HTERT RPE-1 (cell line): ENCODE data around the gene MOB2.
"Not testable (repeated sequence)": the region's sequence is repeated elsewhere in the genome, so short reads cannot be mapped to it uniquely, and the experiment has no call there.

Experiments
- in situ Hi-C: fragments of 300-500 bp; cut with MboI; formaldehyde crosslinking; loops from 4 replicates; pipeline ENCODE4 v1.14.3; 2020; ENCODE audit warnings: low sequenced_read_pairs

MOB2 gene

DNA sequence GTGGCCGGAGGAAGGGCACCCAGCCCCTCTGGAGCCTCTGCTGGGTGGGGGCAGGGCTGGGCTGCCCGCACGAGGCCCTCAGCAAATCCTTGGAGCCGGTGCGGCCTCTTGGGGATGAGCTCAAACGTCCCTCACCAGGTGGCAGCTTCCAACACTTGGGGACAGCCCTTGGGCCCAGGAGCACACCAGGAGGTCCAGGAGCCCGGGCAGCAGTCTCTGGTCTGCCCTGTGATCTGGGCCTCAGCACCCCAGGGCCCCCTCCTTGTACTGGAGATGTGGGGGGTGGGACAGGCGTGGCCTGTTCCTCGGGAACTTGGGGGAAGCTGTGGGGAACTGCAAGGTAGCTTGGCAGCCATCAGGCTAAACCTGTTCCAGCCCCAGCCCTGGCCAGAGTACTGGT is 40.0 kb downstream of the MOB2 start:
- in situ Hi-C loops: no loop called here

DNA sequence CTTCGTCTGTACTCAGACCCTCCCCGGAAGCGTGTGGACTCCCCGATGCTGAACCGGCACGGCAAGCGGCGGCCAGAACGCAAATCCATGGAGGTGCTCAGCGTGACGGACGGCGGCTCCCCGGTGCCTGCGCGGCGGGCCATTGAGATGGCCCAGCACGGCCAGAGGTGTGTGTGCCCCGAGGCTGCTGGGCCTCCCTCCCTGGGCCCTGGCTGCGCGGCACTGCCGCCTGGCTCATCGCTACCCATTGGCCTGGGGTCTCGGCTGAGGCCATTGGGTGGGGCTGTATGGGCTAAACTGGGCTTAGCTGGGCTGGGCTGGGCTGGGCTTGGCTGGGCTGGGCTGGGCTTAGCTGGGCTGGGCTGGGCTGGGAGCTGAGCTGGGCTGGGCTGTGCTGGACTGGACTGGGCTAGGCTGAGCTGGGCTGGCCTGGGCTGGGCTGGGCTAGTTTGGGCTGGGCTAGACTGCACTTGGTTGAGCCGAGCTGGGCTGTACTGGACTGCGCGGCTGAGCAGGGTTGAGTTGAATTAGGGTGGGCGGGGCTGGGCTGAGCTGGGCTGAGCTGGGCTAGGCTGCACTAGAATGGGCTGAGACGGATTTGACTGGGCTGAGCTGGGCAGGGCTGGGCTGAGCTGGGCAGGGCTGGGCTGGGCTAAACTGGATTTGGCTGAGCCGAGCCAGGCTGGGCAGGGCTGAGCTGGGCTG is 40.7 kb downstream of the MOB2 start:
- in situ Hi-C loops: no loop called here

DNA sequence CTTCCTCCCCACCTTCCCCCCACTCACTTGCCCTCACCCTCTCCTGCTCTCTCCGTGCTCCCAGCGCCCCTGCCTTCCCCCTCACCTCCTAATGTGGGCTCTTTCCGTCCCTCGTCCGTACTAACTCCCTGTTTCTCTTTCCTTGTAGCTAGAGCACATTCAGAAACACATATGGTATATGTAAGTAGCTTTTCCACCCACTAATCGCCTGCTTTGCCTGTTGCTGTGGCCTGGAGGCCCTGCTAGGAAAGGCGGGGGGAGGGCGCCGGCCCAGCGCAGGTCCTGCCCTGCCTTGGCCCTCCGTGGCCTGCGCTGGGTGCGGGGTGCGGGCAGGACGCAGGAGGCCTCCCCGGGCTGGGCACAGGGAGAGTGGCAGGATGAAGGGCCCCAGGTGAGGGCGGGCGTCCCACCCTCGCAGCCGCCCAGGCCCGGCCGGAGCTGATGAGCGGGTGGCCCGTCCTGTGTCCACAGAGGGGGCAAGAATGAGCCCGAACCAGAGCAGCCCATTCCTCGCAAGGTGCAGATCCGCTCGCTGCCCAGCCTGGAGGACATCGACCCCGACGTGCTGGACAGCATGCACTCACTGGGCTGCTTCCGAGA is 41.7 kb downstream of the MOB2 start:
- in situ Hi-C loops: no loop called here

DNA sequence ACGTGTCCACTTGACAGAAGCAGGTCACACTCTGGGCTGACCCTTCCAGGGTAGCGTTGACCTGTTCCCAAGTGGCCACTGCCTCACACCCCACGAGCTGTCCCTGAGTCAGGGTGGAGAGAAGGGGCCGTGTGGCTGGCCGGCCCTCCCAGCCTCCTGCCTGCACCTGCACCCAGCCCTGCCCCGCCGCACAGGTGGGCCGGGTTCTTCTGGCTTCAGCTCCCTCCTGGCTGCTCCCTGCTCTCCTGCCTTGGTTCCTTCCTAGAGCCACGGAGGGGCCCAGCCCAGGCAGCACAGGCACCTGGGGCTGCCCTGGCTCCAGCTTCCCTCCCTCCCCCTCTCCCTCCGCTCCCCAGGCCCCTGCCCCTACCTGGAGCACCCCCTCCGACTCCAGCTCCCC is 42.3 kb downstream of the MOB2 start:
- in situ Hi-C loops: no loop called here

DNA sequence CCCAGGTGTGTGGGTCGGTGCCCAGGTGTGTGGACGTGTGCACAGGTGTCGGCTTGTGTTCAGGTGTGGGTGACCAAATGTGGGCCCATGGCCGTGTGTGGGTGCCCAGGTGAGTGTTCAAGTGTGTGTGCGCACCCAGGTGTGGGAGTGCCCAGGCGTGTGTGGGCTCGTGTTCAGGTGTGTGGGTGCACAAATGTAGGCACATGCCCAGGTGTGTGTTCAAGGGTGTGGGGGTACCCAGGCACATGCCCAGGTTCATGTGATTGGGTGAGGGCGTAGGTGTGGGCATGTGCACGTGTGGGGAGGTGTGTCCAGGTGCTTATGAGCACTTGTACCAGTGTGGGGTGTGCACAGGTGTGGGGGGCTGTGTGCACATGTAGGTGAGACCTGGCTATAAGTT is 42.8 kb downstream of the MOB2 start:
- in situ Hi-C loops: no loop called here

DNA sequence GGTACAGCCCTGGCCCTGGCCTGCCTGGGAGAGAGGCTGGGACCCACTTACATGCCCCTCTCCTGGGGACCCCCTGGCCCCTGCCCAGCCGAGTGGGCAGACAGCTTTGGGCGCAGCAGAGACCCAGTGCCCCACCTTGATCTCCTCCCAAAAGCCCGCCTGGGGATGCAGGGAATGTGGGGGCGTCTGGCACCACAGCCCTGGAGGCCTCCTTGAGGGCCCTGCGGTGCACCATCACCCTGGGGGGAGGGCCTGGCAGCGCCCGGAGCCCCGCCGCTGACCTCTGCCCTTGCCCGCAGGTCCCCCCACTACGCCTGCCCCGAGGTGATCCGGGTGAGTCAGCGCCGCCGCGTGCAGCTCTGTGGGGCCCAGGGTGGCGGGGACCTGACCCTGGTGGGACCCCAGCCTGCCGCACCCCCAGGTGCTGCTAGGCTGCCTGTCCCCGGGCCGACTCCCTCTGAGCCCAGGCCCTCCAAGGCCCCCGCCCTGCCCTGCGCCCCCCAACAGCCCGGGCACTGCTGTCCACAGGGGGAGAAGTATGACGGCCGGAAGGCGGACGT is 43.7 kb downstream of the MOB2 start:
- in situ Hi-C loops: no loop called here

DNA sequence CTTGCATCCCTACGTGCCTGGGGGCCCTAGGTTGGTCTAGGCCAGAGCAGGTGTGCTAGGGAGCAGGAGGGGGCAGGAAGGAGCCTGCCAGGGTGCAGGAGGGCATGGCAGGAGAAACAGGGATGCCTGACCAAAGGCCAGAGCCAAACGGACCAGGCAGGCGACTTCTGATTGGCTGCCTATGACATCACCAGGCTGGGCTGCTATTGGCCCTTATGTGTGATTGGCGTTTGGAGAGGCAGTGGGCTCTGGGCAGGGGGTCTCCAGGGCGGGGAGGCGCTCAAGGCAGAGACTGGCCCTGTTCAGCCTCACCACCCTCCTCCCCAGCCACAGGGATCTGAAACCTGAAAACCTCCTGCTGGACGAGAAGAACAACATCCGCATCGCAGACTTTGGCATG is 44.4 kb downstream of the MOB2 start:
- in situ Hi-C loops: no loop called here

DNA sequence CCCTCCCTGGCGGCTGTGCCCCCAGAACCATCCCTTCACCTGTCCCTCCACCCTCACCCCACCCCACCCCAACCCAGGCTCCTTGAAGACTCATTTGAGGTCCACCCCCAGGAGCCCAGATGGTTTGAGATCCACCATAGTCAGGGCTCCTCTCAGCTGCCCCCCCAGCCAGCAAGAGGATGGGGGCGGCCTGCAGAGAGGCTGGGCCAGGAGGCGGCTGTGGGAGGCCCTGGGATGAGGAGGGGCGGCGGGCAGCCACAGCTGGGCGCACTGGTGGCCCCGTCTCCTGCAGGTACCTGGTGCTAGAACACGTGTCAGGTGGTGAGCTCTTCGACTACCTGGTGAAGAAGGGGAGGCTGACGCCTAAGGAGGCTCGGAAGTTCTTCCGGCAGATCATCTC is 46.1 kb downstream of the MOB2 start:
- in situ Hi-C loops: no loop called here

DNA sequence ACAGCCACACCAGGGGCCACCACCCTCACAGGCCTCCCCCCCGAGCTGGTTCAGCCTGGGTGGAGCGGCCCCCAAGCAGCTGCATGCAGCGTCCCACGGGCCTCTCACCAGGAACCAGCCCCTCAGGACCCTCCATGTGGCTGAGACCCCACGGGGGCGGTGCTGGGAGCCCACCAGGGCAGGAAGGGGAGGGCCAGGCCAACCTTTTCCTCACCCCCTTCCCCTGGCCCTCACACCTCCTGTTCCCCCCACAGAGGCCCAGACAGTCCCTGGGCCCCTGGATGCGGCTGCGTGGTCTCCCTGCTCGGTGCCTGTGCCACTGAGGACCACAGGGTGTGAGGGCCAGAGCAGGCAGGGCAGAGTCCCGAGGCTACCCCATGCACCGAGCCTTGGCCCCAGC is 46.5 kb downstream of the MOB2 start:
- in situ Hi-C loops: no loop called here

DNA sequence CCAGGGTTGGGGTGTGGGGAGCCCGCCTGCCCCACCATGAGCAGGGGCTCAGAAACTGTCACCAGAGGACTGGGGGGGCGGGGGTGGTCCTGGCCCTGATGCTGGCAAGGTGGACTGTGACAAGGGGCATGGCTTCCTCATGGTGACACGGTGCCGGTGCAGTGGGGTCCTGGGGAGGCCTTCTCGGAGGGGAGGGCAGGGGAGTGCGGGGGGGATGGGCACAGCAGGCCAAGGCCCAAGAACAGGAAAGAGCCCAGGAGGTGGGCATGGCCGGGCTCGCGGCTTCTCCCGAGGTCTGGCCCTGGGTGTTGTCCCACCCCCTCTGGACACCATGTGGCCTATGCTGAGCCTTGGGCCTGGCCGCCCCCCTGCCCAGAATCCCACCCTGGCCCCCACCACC is 47.2 kb downstream of the MOB2 start:
- in situ Hi-C loops: no loop called here

DNA sequence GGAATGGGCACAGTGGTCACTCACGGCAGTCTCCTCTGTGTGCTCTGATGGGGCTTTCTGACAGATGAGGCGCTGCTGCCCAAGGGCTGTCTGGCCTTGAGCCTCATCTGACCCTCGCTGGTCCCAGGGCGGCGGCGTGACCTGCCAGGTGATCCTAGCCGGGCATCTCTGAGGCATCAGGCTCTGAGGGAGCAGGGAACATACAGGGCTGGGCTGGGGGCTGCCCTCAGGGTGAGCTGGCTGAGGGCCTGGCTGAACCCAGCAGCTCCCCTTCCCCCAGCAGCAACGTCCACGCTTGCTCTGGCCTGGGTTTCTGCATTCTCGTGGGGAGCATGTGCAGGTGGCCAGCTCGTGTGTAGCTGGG is 47.6 kb downstream of the MOB2 start:
- in situ Hi-C loops: no loop called here

DNA sequence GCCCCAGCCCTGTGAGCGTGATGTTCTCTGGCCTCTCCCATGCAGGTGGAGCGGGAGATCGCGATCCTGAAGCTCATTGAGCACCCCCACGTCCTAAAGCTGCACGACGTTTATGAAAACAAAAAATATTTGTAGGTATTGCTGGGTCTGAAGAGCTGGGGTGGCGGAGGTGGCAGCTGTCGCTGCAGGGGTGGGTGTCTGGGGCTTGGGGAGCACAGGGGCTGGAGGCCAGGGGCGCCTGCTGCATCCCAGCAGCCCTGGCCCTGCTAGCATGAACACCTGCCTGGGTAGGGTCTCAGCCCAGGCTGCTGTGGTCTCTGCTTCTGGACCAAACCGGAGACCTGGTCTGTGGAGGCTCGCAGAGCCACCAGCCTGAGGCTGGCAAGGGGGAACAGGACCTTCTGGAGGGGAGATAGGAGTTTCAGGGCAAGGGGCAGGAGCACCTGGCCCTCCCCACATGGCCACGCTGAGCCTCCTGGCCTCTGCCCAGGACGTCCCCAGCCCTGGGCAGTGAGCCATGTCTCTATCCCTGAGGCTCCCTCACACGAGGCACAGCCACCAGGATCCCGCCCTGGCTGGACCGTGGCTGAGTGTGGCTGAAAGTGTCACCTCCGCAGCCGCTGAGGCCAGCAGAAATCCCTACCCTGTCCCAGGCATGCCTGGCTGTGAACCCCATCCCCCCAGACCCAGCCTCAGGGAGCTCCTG is 48.2 kb downstream of the MOB2 start:
- in situ Hi-C loops: no loop called here

DNA sequence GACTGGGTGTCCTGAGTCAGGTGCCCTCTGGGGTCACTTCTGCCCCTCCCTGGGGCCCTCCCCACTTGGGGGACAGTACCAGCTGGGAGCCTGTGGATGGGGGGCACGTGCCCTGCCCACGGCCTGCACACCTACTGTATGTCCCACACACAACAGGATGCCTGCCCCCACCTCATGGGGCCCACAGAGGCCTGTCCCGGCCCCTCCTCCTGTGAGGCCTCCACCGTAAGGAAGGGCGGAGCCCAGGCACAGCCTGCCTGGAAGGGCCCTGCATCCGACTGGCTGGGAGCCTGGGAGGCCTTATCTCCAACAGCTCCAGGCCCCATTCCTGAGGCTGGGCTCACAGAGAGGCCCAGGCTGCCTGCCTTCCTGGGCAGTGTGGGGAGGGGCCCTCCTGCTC is 49.1 kb downstream of the MOB2 start:
- in situ Hi-C loops: no loop called here

DNA sequence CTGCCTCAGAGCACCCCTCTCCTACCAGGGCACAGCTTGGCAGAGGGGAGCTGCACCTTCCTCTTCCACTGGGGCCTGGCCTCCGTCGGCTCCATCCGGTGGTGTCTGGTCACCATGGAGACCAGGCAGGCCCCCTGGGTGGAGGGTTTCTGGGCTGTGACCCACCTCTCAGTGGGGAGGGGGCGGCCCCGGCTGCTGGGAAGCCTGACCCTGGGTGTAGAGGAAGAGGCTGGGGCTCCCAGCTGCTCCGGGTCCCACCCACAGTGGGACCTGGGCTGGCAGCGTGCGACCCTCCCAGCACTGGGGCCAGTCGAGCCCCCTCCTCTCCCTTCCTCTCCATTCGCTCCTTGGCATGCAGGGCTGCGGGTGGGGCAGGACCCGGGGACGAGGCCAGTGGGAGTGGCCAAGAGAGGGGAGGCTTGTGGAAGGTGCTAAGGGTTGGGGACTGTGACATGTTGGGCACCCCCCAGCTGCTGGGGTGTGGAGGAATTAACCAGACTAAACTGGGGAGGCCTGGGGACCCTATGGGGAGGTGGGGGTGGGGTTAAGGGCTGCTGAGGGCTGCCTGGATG is 50.0 kb downstream of the MOB2 start:
- in situ Hi-C loops: no loop called here

DNA sequence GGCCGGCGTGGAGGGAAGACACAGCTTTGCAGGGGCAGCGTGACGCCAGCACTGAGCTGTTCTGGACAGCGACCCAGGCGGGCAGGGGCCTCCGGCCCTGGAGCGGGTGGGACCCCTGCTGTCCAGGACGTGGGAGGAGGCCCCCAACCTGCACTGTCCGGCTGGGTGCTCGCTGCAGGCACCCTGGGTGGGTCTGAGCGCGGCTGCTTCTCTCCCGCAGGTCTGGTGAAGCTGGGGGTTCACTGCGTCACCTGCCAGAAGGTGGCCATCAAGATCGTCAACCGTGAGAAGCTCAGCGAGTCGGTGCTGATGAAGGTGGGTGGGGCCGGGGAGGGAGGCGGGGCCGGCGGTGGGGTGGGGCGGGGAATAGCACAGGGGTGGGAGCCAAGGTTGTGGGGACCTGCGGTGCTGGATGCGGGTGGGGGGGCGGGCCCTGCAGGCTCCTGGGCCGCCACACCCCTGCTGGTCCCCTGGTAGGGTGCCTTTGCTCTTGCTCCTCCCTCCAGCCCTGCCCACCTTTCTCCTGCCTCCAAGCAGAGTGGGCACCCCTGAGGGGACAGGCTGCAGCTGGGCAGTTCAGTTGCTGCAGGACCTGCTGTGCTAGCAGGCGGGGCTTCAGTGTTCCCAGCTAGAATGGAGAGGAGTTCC is 50.6 kb downstream of the MOB2 start:
- in situ Hi-C loops: no loop called here

DNA sequence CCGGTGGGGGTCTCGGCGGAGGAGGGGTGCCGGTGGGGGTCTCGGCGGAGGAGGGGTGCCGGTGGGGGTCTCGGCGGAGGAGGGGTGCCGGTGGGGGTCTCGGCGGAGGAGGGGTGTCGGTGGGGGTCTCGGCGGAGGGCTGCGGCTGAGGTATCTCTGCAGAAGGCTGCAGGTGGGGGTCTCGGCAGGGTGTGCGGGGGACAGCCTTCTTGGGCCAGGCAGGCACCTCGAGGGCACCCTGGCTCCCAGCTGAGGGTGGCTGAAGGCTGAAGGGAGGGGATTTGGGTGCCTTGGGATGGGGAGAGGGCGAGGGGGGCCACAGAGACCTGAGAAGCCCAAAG is 51.1 kb downstream of the MOB2 start:
- in situ Hi-C loops: not testable (repeated sequence)

DNA sequence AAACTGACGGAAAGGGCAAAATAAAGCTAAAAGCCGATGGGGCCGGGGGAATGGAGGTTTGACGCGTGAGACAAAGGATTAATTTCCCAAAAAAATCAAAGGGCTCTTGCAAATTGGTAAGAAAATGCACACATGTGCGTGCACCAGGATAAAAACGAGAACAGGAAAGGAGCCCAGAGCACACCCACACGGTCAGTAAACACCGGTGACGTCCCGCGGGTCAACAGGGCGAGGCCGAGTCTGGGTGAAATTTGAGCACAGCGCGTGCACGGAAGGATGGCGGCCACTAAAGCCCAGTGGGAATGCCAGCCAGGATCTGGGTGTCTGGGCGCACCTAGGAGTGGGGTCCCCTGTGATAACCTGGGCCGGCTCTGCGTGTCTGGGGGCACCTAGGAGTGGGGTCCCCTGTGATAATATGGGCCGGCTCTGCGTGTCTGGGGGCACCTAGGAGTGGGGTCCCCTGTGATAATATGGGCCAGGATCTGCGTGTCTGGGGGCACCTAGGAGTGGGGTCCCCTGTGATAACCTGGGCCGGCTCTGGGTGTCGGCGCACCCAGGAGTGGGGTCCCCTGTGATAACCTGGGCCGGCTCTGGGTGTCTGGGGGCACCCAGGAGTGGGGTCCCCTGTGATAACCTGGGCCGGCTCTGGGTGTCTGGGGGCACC is 52.5 kb downstream of the MOB2 start:
- in situ Hi-C loops: no loop called here

DNA sequence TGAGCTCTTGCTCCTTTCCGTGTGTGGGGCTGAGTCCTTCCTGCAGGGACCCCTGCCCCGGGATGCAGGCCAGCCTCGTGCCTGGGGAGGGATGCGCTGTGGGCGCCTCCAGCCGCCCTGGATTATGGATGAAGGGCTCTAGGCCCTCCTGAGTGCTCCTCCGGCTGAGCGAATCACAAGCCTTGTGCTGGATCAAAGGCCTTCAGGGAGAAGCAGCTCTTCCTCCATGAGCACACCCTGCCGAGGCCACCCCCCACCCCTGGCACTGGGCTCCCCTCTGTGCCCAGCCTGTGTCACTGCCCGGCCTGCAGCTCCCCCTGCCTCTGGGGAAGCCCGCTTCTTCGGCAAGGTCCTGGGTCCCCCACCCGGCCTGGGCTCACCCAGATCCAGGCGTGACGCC is 53.0 kb downstream of the MOB2 start:
- in situ Hi-C loops: no loop called here

DNA sequence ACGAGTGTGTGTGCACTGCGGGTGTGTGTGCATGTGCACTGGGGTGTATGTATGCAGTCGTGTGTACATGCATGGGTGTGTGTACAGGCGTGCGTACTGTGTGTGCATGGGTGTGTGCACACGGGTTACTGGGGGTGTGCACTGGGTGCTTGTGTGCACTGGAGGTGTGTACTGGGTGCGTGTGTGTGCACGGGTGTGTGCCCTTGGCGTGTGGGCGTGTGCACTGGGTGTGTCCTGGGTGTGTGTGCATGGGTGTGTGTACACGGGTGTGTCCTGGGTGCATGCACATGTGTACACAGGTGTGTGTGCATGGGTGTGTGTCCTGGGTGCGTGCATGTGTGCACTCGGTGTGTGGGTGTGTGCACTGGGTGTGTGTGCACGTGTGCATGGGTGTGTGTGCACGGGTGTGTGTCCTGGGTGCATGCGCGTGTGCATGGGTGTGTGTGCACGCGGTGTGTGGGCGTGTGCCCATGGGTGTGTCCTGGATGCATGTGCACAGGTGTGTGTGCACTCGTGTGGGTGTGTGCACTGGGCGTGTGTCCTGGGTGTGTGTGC is 57.7 kb downstream of the MOB2 start:
- in situ Hi-C loops: no loop called here

DNA sequence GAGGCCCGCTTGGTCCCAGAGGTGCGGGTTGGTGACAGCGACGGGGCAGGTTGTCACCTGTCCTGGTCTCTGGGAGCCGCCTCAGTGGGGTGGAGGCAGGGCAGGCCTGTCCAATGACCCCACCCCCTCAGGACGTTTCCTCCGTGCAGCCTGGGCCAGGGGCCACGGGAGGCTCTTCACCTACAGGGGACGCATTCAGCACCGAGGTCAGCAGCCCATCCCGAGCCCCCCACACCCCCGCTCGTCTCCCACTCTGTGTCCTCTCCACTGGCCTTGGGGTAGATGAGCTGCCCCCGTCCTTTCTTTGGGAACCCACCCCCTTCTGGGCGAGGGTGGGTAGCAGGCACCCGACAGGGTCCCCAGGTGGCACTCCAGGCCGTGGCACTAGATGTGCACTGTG is 61.1 kb downstream of the MOB2 start:
- in situ Hi-C loops: no loop called here

DNA sequence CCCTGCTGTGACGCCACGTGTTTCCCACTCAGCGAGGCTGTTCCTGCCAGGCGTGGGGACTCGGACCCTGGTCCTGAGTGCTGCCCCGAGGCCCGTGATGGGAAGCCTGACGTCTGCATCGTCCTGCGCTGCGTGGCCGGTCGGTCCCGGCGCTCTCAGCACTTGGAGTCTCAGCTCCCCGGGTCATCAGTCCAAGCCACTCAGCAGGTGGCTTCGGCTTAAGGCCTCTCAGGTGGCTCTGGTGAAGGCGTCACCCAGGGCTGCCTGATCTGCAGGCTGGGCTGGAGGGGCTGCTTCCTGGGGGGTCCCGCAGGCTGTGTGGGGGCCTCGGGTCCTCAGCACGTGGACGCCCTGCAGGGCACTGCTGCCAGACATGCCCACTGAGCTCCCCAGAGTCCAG is 61.6 kb downstream of the MOB2 start:
- in situ Hi-C loops: no loop called here
